OCI-LY1 (cell line): ENCODE results near the gene TACC3.

ENCODE experiments used
- H2AFZ ChIP-seq: fragments of 200-600 bp; sonication (generic), shearing (Covaris generic); 2 replicates; pipeline ENCODE4 v1.6.0; 2014; ENCODE audit warnings: antibody characterized with exemption, mild to moderate bottlenecking, low read length
- H3F3A ChIP-seq: fragments of 200-600 bp; sonication (generic), shearing (Covaris generic); 2 replicates; pipeline ENCODE4 v1.6.0; 2014; ENCODE audit warnings: mild to moderate bottlenecking, antibody characterized with exemption, low read length, moderate library complexity; ENCODE audit not compliant: insufficient read depth
- H3K27ac ChIP-seq: fragments of 200-600 bp; sonication (generic); 2 replicates; pipeline ENCODE4 v1.5.1; 2014; ENCODE audit warnings: low read length, mixed run types, mild to moderate bottlenecking, low read depth; ENCODE audit not compliant: poor library complexity, severe bottlenecking
- H3K27me3 ChIP-seq: fragments of 200-600 bp; sonication (generic); 2 replicates; pipeline ENCODE4 v1.6.0; 2014; ENCODE audit warnings: antibody characterized with exemption, mild to moderate bottlenecking, low read length, moderate library complexity; ENCODE audit not compliant: insufficient read depth
- H3K36me3 ChIP-seq: fragments of 200-600 bp; sonication (generic); 2 replicates; pipeline ENCODE4 v1.6.1; 2014; ENCODE audit warnings: mild to moderate bottlenecking, antibody characterized with exemption, low read length, moderate library complexity, mixed read lengths; ENCODE audit not compliant: insufficient read depth
- H3K4me1 ChIP-seq: fragments of 200-600 bp; sonication (generic); 2 replicates; pipeline ENCODE4 v1.5.1; 2014; ENCODE audit warnings: mild to moderate bottlenecking, low read length, moderate library complexity; ENCODE audit not compliant: insufficient read depth, severe bottlenecking
- H3K4me2 ChIP-seq: fragments of 200-600 bp; sonication (generic), shearing (Covaris generic); 2 replicates; pipeline ENCODE4 v1.6.1; 2014; ENCODE audit warnings: low read length
- H3K4me3 ChIP-seq: fragments of 200-600 bp; sonication (generic); 2 replicates; pipeline ENCODE4 v1.5.1; 2014; ENCODE audit warnings: low read length, low read depth, mild to moderate bottlenecking, mixed read lengths; ENCODE audit not compliant: poor library complexity, severe bottlenecking
- H3K79me2 ChIP-seq: fragments of 200-600 bp; shearing (Covaris generic); 2 replicates; pipeline ENCODE4 v1.6.1; 2016; ENCODE audit warnings: mixed run types, low read length, mixed read lengths; ENCODE audit not compliant: insufficient read depth
- H3K9ac ChIP-seq: fragments of 200-600 bp; sonication (generic), shearing (Covaris generic); 2 replicates; pipeline ENCODE4 v1.6.1; 2014; ENCODE audit warnings: mild to moderate bottlenecking, low read length, mixed read lengths
- H3K9me2 ChIP-seq: fragments of 200-600 bp; sonication (generic), shearing (Covaris generic); 2 replicates; pipeline ENCODE4 v1.6.1; 2014; ENCODE audit warnings: low read depth, mild to moderate bottlenecking, low read length, mixed read lengths
- H3K9me3 ChIP-seq: fragments of 200-600 bp; shearing (Covaris generic); 2 replicates; pipeline ENCODE4 v1.6.1; 2014; ENCODE audit warnings: low read length, mixed read lengths
- H4K20me1 ChIP-seq: fragments of 200-600 bp; sonication (generic), shearing (Covaris generic); 2 replicates; pipeline ENCODE4 v1.6.0; 2016; ENCODE audit warnings: mild to moderate bottlenecking, low read length; ENCODE audit not compliant: insufficient read depth
- CTCF ChIP-seq: fragments of 200-600 bp; sonication (generic), shearing (Covaris generic); IDR thresholded peaks from 2 replicates; pipeline ENCODE4 v1.5.1; 2017; ENCODE audit warnings: mild to moderate bottlenecking, antibody characterized with exemption, low read length, moderate library complexity, mixed read lengths
- EZH2 ChIP-seq: fragments of 200-600 bp; sonication (generic), shearing (Covaris generic); IDR thresholded peaks from 2 replicates; pipeline ENCODE4 v1.8.0; 2017; ENCODE audit warnings: borderline replicate concordance, mixed run types, mild to moderate bottlenecking, antibody characterized with exemption, low read length, moderate library complexity, mixed read lengths

TACC3 gene

GRCh38 chr4:1713003-1713851 lies 8.1 kb upstream of the TACC3 start:
- H3K4me1 ChIP-seq: peaks cover 73% of the 10 kb centered on the region
- no peaks in the 10 kb centered on the region for H3K27me3 ChIP-seq
- H3K9me3 ChIP-seq: no peaks in the 10 kb centered on the region
- H3K4me3 ChIP-seq: peak overlapping the region; percentile 99
- H3K36me3 ChIP-seq: peaks cover 37% of the 10 kb centered on the region; the same call in 1 of the 2 replicates
- no peaks in the 10 kb centered on the region for H4K20me1 ChIP-seq
- TF ChIP-seq EZH2: no peak
- TF ChIP-seq CTCF: no peak
- H3K4me2 ChIP-seq: peak overlapping the region; percentile 75
- H2AFZ ChIP-seq: no peak overlapping the region
- H3K9me2 ChIP-seq: no peaks in the 10 kb centered on the region
- peak overlapping the region; percentile 99 for H3K9ac ChIP-seq
- no peaks in the 10 kb centered on the region for H3F3A ChIP-seq
- H3K79me2 ChIP-seq: peaks cover 35% of the 10 kb centered on the region
- peak overlapping the region; percentile 88 for H3K27ac ChIP-seq

GRCh38 chr4:1714303-1715001 lies 6.9 kb upstream of the TACC3 start:
- Histone ChIP-seq H3K27me3 (no peaks in the 10 kb centered on the region), H3K4me2 (peak overlapping the region; percentile 75), H3K36me3 (peaks cover 25% of the 10 kb centered on the region; the same call in 1 of the 2 replicates), H2AFZ (no peak overlapping the region), H3K27ac (peak overlapping the region; percentile 88), H3K9me2 (no peaks in the 10 kb centered on the region), H3K4me1 (peaks cover 73% of the 10 kb centered on the region), H3K79me2 (peaks cover 23% of the 10 kb centered on the region), H3K4me3 (peak overlapping the region; percentile 99), H3F3A (no peaks in the 10 kb centered on the region), H3K9ac (peak overlapping the region; percentile 99), H4K20me1 (no peaks in the 10 kb centered on the region), H3K9me3 (no peaks in the 10 kb centered on the region)
- TF ChIP-seq CTCF (no peak), EZH2 (no peak)

- Histone ChIP-seq H3K4me3 (peak overlapping the region; percentile 99), H3K79me2 (peaks cover 16% of the 10 kb centered on the region), H4K20me1 (no peaks in the 10 kb centered on the region), H3K4me1 (peaks cover 73% of the 10 kb centered on the region), H3K9me3 (no peaks in the 10 kb centered on the region), H3K9ac (peak overlapping the region; percentile 99), H2AFZ (no peak overlapping the region), H3K27me3 (no peaks in the 10 kb centered on the region), H3K9me2 (no peaks in the 10 kb centered on the region), H3K36me3 (peaks cover 20% of the 10 kb centered on the region; the same call in 1 of the 2 replicates), H3F3A (no peaks in the 10 kb centered on the region), H3K4me2 (peak overlapping the region; percentile 75), H3K27ac (peak overlapping the region; percentile 88)
- TF ChIP-seq EZH2 (no peak), CTCF (no peak)
Observed at GRCh38 chr4:1715002-1715758, 6.1 kb upstream of the TACC3 start.
